GM12878 (cell line): ENCODE data around the gene CD34. TPM values are rescaled to one million over a fixed set of nuclear protein-coding genes. Genes with fewer than 3 reads are reported as not detected.

ENCODE experiments used
- CBX5 ChIP-seq: sonication (generic); IDR thresholded peaks from 2 replicates; pipeline ENCODE4 v1.6.1; 2016; ENCODE audit warnings: low read depth, moderate library complexity, mild to moderate bottlenecking, inconsistent platforms
- ESRRA ChIP-seq: IDR thresholded peaks from 2 replicates; pipeline ENCODE4 v1.6.1; 2012; ENCODE audit warnings: mild to moderate bottlenecking, low read length, improper control_type of control experiment
- NFYA ChIP-seq: IDR thresholded peaks from 2 replicates; pipeline ENCODE4 v1.6.1; 2011; ENCODE audit warnings: low read depth, mild to moderate bottlenecking, low read length, improper control_type of control experiment, borderline replicate concordance
- NFYB ChIP-seq: IDR thresholded peaks from 2 replicates; pipeline ENCODE4 v1.6.1; 2011; ENCODE audit warnings: low read depth, mild to moderate bottlenecking, low read length, improper control_type of control experiment, moderate library complexity; ENCODE audit not compliant: insufficient read depth
- RB1 ChIP-seq: fragments of 450-650 bp; formaldehyde crosslinking; IDR thresholded peaks from 2 replicates; pipeline ENCODE4 v1.6.1; 2017; ENCODE audit warnings: mild to moderate bottlenecking, borderline replicate concordance
- SKIL ChIP-seq: fragments of 450-650 bp; IDR thresholded peaks from 2 replicates; pipeline ENCODE4 v1.6.1; 2017; ENCODE audit warnings: mild to moderate bottlenecking, low read depth, inconsistent platforms; ENCODE audit not compliant: poor library complexity, severe bottlenecking
- ZBED1 ChIP-seq: IDR thresholded peaks from 2 replicates; pipeline ENCODE4 v1.6.1; 2016; ENCODE audit warnings: borderline replicate concordance
- polyA plus RNA-seq, 11 experiments: library from polyadenylated mRNA; depleted of rRNA in 4 of 11; unstranded in 6 of 11; stranded (reverse) in 5 of 11; fragments of >200 nt; fragmentation: Nextera tagmentation in 4 of 11; fragmentation: Illumina TruSeq in 1 of 11; extraction: Ambion mirVana in 4 of 11; extraction: Trizol in 1 of 11; gene quantifications; 1 replicate in 1 of 11; 2 replicates in 10 of 11; pipeline versions ENCODE4 v1.2.1 to v1.2.3, GENCODE V29; 2011 to 2016; ENCODE audit warnings: inconsistent platforms in 2 of 11, missing spikeins in 2 of 11, low read depth in 1 of 11
- total RNA-seq, 4 experiments: library from RNA; depleted of rRNA in 3 of 4; stranded (reverse); fragments of >200 nt in 3 of 4; fragmentation: Illumina TruSeq in 1 of 4; extraction: Trizol in 1 of 4; gene quantifications; 2 replicates each; pipeline versions ENCODE4 v1.2.1 to v1.2.3, GENCODE V29; 2013 to 2021
- TF ChIP-seq, protein P1 (sequence below): fragments of 450-650 bp; IDR thresholded peaks from 2 replicates; pipeline ENCODE4 v1.6.1; 2017; ENCODE audit warnings: antibody characterized with exemption, mild to moderate bottlenecking, moderate library complexity

Gene CD34
- total and polyA plus RNA-seq, 10 of the 15 experiments (the other 5 are each of a cell fraction or from before 2014, with no cell fraction given) = under 0.01 to 0.08 (median 0.02) TPM; not detected in 6

DNA sequence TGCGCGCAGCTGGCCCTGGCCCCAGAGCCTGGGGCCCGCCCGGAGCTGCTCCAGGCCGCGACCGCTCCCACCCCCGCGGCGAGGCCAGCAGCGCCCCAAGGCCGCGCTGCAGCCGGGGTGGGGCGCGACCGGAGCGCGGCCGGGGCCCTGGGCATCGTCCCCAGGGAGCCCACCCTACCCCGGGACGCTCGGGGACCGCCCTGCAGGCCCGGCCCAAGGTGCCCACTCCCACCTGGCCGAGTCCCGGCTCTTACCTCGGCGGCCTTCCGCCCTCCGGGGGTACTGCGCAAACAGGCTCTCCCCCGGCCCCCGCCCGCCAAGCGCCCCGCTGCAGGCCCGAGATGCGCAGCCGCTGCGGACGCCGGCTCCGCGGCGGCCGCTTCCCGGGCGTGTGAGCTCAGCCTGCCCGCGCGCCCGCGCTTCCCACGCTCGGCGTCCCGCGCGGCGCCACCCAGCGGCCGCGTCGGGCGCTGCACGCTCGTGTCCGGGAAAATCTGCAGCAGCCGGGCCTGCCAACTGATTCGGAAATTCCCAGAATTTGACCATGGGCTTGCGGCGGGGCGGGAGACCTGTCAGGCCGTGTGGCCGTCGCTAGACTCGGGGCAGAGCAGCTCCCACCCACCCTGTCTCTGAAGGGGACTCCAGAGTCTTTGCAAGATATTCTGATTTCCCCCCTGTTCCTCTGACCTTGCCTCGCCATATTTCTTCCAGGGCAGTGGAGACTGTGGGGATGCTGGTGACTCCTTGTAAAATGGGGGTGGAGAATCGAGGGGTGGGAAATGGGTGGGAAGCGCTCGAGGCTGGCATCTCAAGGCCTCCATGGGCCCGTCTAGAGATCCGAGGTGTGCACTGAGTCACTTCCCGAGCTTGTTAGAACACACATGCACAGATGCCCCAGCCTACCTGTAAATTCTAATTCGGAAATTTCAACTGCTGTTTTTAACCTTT lies 41.9 kb downstream of the CD34 start (continued):
- TF ChIP-seq NFYB (no peak), ESRRA (no peak), SKIL (no peak), CBX5 (peak; percentile 72; the same call in 1 of the 2 replicates), NFYA (no peak), RB1 (peak; percentile 94; the same call in 1 of the 2 replicates), ZBED1 (no peak)
- TF ChIP-seq, protein P1, sequence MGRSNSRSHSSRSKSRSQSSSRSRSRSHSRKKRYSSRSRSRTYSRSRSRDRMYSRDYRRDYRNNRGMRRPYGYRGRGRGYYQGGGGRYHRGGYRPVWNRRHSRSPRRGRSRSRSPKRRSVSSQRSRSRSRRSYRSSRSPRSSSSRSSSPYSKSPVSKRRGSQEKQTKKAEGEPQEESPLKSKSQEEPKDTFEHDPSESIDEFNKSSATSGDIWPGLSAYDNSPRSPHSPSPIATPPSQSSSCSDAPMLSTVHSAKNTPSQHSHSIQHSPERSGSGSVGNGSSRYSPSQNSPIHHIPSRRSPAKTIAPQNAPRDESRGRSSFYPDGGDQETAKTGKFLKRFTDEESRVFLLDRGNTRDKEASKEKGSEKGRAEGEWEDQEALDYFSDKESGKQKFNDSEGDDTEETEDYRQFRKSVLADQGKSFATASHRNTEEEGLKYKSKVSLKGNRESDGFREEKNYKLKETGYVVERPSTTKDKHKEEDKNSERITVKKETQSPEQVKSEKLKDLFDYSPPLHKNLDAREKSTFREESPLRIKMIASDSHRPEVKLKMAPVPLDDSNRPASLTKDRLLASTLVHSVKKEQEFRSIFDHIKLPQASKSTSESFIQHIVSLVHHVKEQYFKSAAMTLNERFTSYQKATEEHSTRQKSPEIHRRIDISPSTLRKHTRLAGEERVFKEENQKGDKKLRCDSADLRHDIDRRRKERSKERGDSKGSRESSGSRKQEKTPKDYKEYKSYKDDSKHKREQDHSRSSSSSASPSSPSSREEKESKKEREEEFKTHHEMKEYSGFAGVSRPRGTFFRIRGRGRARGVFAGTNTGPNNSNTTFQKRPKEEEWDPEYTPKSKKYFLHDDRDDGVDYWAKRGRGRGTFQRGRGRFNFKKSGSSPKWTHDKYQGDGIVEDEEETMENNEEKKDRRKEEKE = no peak
